GM12878 (cell line): Measurements from ENCODE around the gene NAB1. TPM values are rescaled to one million over a fixed set of nuclear protein-coding genes. Genes with fewer than 3 reads are reported as not detected.

ENCODE experiments used
- ATAC-seq: fragments of 200-7000 bp; cut with Tn5 transposase; 3 replicates; pipeline ENCODE4 v1.9.1; 2020; ENCODE audit warnings: mild to moderate bottlenecking, moderate library complexity
- BruUV-seq: library from RNA; stranded (reverse); fragments of 400-500 nt; replicated peaks from 2 replicates; lab custom pipeline; 2021; lab: Mats Ljungman, UMichigan
- CTCF ChIA-PET: fragments of 300-600 bp; sonication (Branson Sonifier 250); formaldehyde crosslinking; extraction: SDS; loops from one replicate; lab custom pipeline; 2021; ENCODE audit warnings: inconsistent platforms; lab: Yijun Ruan, JAX
- POLR2A ChIA-PET: fragments of 350-600 bp; formaldehyde crosslinking; extraction: SDS; loops from one replicate; lab custom pipeline; 2021; ENCODE audit warnings: inconsistent platforms; lab: Charles Lee
- RAD21 ChIA-PET: fragments of 300-600 bp; sonication (Branson Sonifier 250); formaldehyde crosslinking; loops from one replicate; lab custom pipeline; 2023; ENCODE audit warnings: antibody characterized with exemption; ENCODE audit not compliant: unreplicated experiment; lab: Charles Lee
- SMC1A ChIA-PET: fragments of 300-600 bp; sonication (Branson Sonifier 250); formaldehyde crosslinking; loops from one replicate; lab custom pipeline; 2023; ENCODE audit not compliant: unreplicated experiment, uncharacterized antibody; lab: Charles Lee
- DNase-seq: peaks from one replicate; pipeline ENCODE4 v3.0.0-alpha.2; 2011; ENCODE audit warnings: low read depth, low spot score
- FAIRE-seq: peaks from 3 replicates; lab custom pipeline; 2011; peaks lifted over from hg19 to GRCh38; lab: Jason Lieb, UNC
- H2AFZ ChIP-seq: 2 replicates; pipeline ENCODE4 v1.6.0; 2011; ENCODE audit warnings: low read depth, low read length, control low read depth; ENCODE audit not compliant: control insufficient read depth
- H3K27ac ChIP-seq: 2 replicates; pipeline ENCODE4 v1.5.1; 2011; ENCODE audit warnings: control low read depth; ENCODE audit not compliant: control insufficient read depth, insufficient read depth
- H3K27me3 ChIP-seq, 2 experiments: replicated peaks in 1 of 2; 2 replicates each; pipeline versions ENCODE4 v1.6.0 to v1.6.1; 2011; ENCODE audit warnings: low read length in 1 of 2; ENCODE audit not compliant: control insufficient read depth in 2 of 2, insufficient read depth in 2 of 2
- H3K36me3 ChIP-seq, 2 experiments: 2 replicates each; pipeline ENCODE4 v1.5.1; 2011; ENCODE audit warnings: low read length in 1 of 2; ENCODE audit not compliant: control insufficient read depth in 2 of 2, insufficient read depth in 2 of 2
- H3K4me1 ChIP-seq: 2 replicates; pipeline ENCODE4 v1.6.1; 2011; ENCODE audit warnings: mild to moderate bottlenecking, low read length, moderate library complexity, mixed read lengths; ENCODE audit not compliant: control insufficient read depth, insufficient read depth
- H3K4me2 ChIP-seq: 2 replicates; pipeline ENCODE4 v1.6.0; 2011; ENCODE audit warnings: control low read depth; ENCODE audit not compliant: control insufficient read depth, insufficient read depth
- H3K4me3 ChIP-seq: fragments of 200-600 bp; sonication (generic); 2 replicates; pipeline ENCODE4 v1.5.1; 2016
- H3K79me2 ChIP-seq: 2 replicates; pipeline ENCODE4 v1.6.0; 2011; ENCODE audit warnings: low read length; ENCODE audit not compliant: control insufficient read depth, insufficient read depth
- H3K9ac ChIP-seq: 2 replicates; pipeline ENCODE4 v1.8.0; 2011; ENCODE audit warnings: low read length, control low read depth, mixed read lengths; ENCODE audit not compliant: control insufficient read depth, insufficient read depth
- H3K9me3 ChIP-seq: replicated peaks from 3 replicates; pipeline ENCODE4 v1.5.1; 2011; ENCODE audit warnings: mild to moderate bottlenecking, low read length; ENCODE audit not compliant: control insufficient read depth, insufficient read depth
- H4K20me1 ChIP-seq: 2 replicates; pipeline ENCODE4 v1.6.0; 2011; ENCODE audit not compliant: control insufficient read depth, insufficient read depth
- ASH2L ChIP-seq: fragments of 300-600, 200-600 bp; sonication (generic); IDR thresholded peaks from 2 replicates; pipeline ENCODE4 v1.6.1; 2017; ENCODE audit warnings: low read depth, mild to moderate bottlenecking, borderline replicate concordance
- CBFB ChIP-seq: IDR thresholded peaks from 2 replicates; pipeline ENCODE4 v1.6.1; 2016; ENCODE audit warnings: antibody characterized with exemption, low read depth
- EED ChIP-seq: sonication (generic); IDR thresholded peaks from 2 replicates; pipeline ENCODE4 v1.6.1; 2016; ENCODE audit warnings: antibody characterized with exemption, low read depth
- ELK1 ChIP-seq: IDR thresholded peaks from 2 replicates; pipeline ENCODE4 v1.6.1; 2012; ENCODE audit warnings: low read depth, low read length, improper control_type of control experiment
- LARP7 ChIP-seq: fragments of 450-650 bp; IDR thresholded peaks from 2 replicates; pipeline ENCODE4 v1.6.1; 2017; ENCODE audit warnings: mild to moderate bottlenecking
- PAX8 ChIP-seq: fragments of 450-650 bp; IDR thresholded peaks from 2 replicates; pipeline ENCODE4 v1.6.1; 2017; ENCODE audit warnings: mild to moderate bottlenecking, moderate library complexity
- REST ChIP-seq: IDR thresholded peaks from 2 replicates; pipeline ENCODE4 v1.6.1; 2012; ENCODE audit warnings: mild to moderate bottlenecking, low read depth, low read length
- USF1 ChIP-seq: IDR thresholded peaks from 2 replicates; pipeline ENCODE4 v1.6.1; 2011; ENCODE audit warnings: borderline replicate concordance, low read depth, mild to moderate bottlenecking, moderate library complexity, mixed read lengths, low read length; ENCODE audit not compliant: insufficient read depth; ENCODE audit errors: extremely low read length
- WRNIP1 ChIP-seq: IDR thresholded peaks from 2 replicates; pipeline ENCODE4 v1.6.1; 2011; ENCODE audit warnings: low read depth, low read length, improper control_type of control experiment, borderline replicate concordance
- ZBTB40 ChIP-seq: fragments of 450-650 bp; IDR thresholded peaks from 2 replicates; pipeline ENCODE4 v1.6.1; 2016; ENCODE audit warnings: mild to moderate bottlenecking, moderate library complexity, borderline replicate concordance
- WGBS: methylation state at CpG from one replicate; pipeline ENCODE4 v1.1.6; 2016; ENCODE audit warnings: low lambda C conversion rate; ENCODE audit not compliant: insufficient replicate concordance, insufficient coverage; ENCODE audit errors: missing lambda C conversion rate; 5-methylcytosine and 5-hydroxymethylcytosine counted together
- in situ Hi-C: fragments of 300-500 bp; cut with MboI; formaldehyde crosslinking; loops from 9 replicates; pipeline ENCODE4 v1.14.3; 2018; ENCODE audit warnings: mixed read lengths
- intact Hi-C: fragments of 100-400 bp; cut with micrococcal nuclease; formaldehyde crosslinking; loops from one replicate; pipeline ENCODE4 v1.14.2; 2022; ENCODE audit not compliant: unreplicated experiment
- polyA plus RNA-seq, 11 experiments: library from polyadenylated mRNA; depleted of rRNA in 4 of 11; unstranded in 6 of 11; stranded (reverse) in 5 of 11; fragments of >200 nt; fragmentation: Nextera tagmentation in 4 of 11; fragmentation: Illumina TruSeq in 1 of 11; extraction: Ambion mirVana in 4 of 11; extraction: Trizol in 1 of 11; gene quantifications; 1 replicate in 1 of 11; 2 replicates in 10 of 11; pipeline versions ENCODE4 v1.2.1 to v1.2.3, GENCODE V29; 2011 to 2016; ENCODE audit warnings: inconsistent platforms in 2 of 11, missing spikeins in 2 of 11, low read depth in 1 of 11
- total RNA-seq, 4 experiments: library from RNA; depleted of rRNA in 3 of 4; stranded (reverse); fragments of >200 nt in 3 of 4; fragmentation: Illumina TruSeq in 1 of 4; extraction: Trizol in 1 of 4; gene quantifications; 2 replicates each; pipeline versions ENCODE4 v1.2.1 to v1.2.3, GENCODE V29; 2013 to 2021

The NAB1 gene
- total and polyA plus RNA-seq, 10 of the 15 experiments (the other 5 are each of a cell fraction or from before 2014, with no cell fraction given), result 4.5 to 39.6 (median 23.0) TPM

GRCh38 chr2:190717764-190718651, 69.1 kb downstream of the NAB1 start:
- Histone ChIP-seq H4K20me1 (no peaks in the 10 kb centered on the region), H3K27me3 (no peaks in the 10 kb centered on the region), H3K27ac (peak overlapping the region; percentile 57), H3K4me1 (peaks cover 35% of the 10 kb centered on the region), H3K9ac (peak overlapping the region; percentile 36; the same call in 1 of the 2 replicates), H3K9me3 (no peaks in the 10 kb centered on the region), H2AFZ (peak overlapping the region; percentile 74), H3K36me3 (no peaks in the 10 kb centered on the region), H3K79me2 (no peaks in the 10 kb centered on the region), H3K4me3 (no peak overlapping the region), H3K4me2 (peak overlapping the region; percentile 70; the same call in 1 of the 2 replicates)
- TSS peak; percentile 74 for BruUV-seq
- TF ChIP-seq ZBTB40 (0 out of 2 replicates have a peak, but pooled peaks have one; percentile 30), LARP7 (no peak), EED (no peak), WRNIP1 (no peak), USF1 (no peak), ELK1 (no peak), ASH2L (no peak), PAX8 (peak; percentile 48; the same call in 1 of the 2 replicates), REST (no peak), CBFB (no peak)
- CTCF ChIA-PET, result interaction anchor here (1.0 to 2.2 kb wide), 9 partner anchors 14 to 188 kb away, joined by 3 to 13 read pairs (median 4); no protein-coding TSS in a partner anchor
- intact Hi-C loops, result loop anchor here (2.0 kb wide), 1 partner anchor 23 kb away; no protein-coding TSS in a partner anchor
- SMC1A ChIA-PET, result interaction anchor here (0.8 to 8.8 kb wide), 8 partner anchors 10 to 67 kb away, joined by 3 to 137 read pairs (median 22); no protein-coding TSS in a partner anchor
- DNase-seq (no peak), ATAC-seq (no peak; the same call in 2 of the 3 replicates), FAIRE-seq (no peak)
- 45% methylated on average over 15 of the region's 15 CpGs for WGBS
- RAD21 ChIA-PET, result interaction anchor here (2.7 to 6.2 kb wide), 4 partner anchors 9 to 39 kb away, joined by 20 to 99 read pairs (median 79); no protein-coding TSS in a partner anchor
- POLR2A ChIA-PET, result interaction anchor here (1.0 to 6.1 kb wide), 6 partner anchors 10 to 185 kb away, joined by 3 to 53 read pairs (median 10); no protein-coding TSS in a partner anchor
- in situ Hi-C loops, result no loop called here
